ENCODE results near the gene NCOA5.

DNA sequence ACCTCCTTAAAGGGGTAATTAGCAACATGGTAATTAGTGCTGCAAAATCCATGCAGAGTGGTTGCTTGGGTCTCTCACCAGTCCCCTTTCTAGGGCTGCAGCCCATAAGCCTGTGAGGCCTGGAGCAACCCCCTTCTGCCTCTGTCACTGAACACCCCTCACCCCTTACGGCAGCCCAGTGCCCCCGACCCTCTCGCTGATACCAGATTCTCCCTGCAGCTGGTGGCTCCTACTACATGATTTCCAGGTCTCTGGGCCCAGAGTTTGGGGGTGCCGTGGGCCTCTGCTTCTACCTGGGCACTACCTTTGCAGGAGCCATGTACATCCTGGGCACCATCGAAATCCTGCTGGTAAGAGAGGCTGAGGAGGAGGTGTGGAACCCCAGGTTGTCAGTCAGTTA, 52.7 kb downstream of the NCOA5 start:
- TF ChIP-seq, protein P1, sequence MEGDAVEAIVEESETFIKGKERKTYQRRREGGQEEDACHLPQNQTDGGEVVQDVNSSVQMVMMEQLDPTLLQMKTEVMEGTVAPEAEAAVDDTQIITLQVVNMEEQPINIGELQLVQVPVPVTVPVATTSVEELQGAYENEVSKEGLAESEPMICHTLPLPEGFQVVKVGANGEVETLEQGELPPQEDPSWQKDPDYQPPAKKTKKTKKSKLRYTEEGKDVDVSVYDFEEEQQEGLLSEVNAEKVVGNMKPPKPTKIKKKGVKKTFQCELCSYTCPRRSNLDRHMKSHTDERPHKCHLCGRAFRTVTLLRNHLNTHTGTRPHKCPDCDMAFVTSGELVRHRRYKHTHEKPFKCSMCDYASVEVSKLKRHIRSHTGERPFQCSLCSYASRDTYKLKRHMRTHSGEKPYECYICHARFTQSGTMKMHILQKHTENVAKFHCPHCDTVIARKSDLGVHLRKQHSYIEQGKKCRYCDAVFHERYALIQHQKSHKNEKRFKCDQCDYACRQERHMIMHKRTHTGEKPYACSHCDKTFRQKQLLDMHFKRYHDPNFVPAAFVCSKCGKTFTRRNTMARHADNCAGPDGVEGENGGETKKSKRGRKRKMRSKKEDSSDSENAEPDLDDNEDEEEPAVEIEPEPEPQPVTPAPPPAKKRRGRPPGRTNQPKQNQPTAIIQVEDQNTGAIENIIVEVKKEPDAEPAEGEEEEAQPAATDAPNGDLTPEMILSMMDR (IDR thresholded peaks at IDR 0.05; ENCODE audit: low read depth, low read length), result no peak
- no peak for TF ChIP-seq POLR2A (IDR thresholded peaks at IDR 0.05; ENCODE audit: extremely low read depth, insufficient read length)
- TF ChIP-seq MAX (IDR thresholded peaks at IDR 0.05; ENCODE audit: low read depth, low read length), result no peak
